HG02938 (cell line): ENCODE results near the gene ZNF597.

Source experiments
- ATAC-seq: cut with Tn5 transposase; IDR thresholded peaks from one replicate; pipeline ENCODE4 v1.9.1; 2021; ENCODE audit warnings: mild to moderate bottlenecking, moderate library complexity; ENCODE audit not compliant: unreplicated experiment

ZNF597 gene

GRCh38 chr16:3443108-3444031, at the start of gene ZNF597, which contains the start of gene NAA60:
Gene ZNF597, minus strand, starts transcription at chr16:3443504. Its CDS starts 351 bp downstream, at chr16:3443153.
Gene NAA60, plus strand, starts transcription at chr16:3443680. Its CDS starts 32,548 bp downstream, at chr16:3476228.
- ATAC-seq, result peak; percentile 88

GRCh38 chr16:3492356-3492755, 49.1 kb upstream of the ZNF597 start:
- no peak for ATAC-seq

- no peak for ATAC-seq
Measured at GRCh38 chr16:3490911-3491629, 47.8 kb upstream of the ZNF597 start.

- no peak for ATAC-seq
Measured at GRCh38 chr16:3488801-3489200, 45.5 kb upstream of the ZNF597 start.

DNA sequence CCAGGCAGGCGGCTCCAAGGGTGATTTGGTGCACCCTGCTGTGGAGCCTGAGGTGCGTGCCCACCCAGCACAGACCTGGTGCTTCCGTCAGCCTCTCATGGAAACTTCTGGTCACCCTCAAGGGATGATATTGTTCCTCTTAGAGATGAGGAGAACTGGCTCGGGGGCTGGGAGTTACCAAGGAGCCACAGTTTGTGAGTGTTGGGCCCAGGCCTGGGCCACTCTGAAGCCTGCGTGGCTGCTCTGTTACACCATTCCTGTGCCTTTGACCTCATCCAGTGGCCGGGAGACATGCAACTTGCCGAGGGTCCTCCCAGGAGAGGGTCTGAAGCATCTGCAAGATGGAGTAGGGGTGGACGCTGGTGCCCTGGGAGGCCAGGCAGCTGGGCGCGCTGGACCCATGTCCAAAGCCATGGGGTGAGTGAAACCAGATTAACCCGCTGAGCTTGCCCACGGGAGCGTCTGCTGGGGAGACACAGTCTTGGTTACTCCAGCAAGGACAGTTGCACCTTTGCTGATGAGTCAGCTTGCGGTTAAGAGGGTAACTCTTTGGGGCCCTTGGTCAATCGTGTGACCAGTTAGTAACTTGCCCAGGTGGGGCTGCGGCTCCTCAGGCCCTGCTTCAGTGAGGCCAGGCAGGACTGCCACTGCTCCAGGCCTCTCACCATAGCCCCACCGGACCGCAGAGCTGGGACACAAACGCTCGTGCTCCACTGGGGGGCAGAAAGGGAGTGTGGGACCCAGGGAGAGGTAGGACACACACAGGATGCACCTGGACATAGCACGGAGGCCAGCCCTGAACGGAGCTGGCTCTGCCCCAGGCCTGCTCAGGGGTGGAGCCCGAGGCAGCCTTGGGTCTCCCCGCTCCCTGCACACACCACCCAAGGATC, 44.5 kb upstream of the ZNF597 start:
- ATAC-seq, result no peak

GRCh38 chr16:3486506-3487215, 43.4 kb upstream of the ZNF597 start:
- ATAC-seq, result no peak

DNA sequence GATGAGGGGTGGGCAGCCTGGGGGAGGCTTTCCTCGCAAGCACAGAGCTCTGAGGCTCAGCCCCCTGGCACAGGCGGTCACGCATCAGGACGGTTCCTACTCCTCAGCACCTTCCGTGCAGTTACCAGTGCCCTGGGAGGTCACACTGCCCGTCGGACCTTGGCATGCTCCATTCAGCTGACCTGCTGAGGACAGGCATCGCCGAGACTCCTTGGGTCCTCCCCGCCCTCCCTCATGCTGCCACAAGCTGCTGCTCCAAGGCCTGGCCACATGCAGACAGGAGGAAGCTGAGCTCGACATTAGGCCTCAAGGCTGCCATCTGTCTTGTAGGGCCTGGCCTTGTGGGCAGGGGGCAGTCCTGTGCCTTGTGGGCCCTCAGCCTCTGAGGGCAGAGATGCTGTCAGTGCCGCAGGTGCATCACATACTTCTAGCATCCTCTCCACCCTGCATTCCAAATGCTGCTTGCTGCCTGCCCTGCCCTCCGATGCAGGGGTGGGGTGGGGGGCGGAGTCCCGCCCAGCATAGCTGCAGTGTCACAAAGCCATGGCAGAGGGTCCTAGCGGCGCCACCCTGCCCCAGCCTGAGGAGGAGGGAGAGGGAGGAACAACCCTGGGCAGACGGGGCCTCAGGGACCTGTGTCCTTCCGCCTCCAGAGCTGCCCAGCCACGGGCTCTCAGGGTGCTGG, 42.7 kb upstream of the ZNF597 start:
- no peak for ATAC-seq

GRCh38 chr16:3485097-3485745, 41.9 kb upstream of the ZNF597 start:
- no peak for ATAC-seq

- ATAC-seq, result no peak
Measured at GRCh38 chr16:3484318-3485096, 41.2 kb upstream of the ZNF597 start.

GRCh38 chr16:3482659-3483241, 39.4 kb upstream of the ZNF597 start:
- ATAC-seq, result no peak

DNA sequence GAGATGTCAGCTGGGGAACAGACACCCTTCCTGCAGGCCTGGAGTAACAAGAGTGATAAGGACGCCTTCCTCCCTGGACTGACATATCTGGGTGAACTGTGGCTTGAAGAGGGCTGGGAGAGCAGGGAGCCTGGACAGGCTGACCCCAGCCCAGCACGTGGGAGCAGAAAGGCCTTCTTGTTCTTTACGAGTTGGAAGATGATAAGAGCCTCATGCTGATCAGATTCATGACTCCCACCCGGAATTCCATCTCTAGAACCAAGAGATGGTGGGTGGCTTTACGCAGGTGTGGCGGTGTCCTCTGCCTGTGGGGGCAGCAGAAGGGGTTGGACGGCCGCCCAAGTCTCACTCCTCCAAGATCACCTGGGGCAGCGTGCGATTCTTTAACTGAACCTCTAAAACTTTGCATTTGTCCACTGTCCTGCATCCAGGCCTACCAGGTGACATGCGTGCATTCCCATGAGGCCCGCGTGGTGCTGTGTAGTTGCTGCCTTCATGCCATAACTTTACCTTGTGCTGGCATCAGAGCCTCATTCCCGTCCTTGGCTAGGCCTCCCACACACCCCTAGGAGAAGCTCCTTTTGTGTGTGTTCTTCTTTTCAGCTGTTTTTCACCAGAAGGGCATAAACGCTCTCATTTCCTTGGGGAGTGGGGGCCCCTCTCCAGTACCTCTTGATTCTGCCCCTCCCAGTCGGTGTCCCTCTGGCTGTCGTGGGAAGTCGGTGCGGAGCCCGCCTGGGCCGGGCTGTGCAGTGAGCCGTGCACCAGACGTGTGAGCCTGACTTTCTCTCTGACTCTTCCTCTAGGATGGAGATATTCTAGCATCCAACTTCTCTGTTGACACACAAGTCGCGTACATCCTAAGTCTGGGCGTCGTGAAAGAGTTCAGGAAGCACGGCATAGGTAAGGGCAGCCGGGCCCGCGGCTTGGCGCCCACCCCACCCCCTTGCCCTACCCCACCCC, 38.7 kb upstream of the ZNF597 start:
- ATAC-seq, result no peak

DNA sequence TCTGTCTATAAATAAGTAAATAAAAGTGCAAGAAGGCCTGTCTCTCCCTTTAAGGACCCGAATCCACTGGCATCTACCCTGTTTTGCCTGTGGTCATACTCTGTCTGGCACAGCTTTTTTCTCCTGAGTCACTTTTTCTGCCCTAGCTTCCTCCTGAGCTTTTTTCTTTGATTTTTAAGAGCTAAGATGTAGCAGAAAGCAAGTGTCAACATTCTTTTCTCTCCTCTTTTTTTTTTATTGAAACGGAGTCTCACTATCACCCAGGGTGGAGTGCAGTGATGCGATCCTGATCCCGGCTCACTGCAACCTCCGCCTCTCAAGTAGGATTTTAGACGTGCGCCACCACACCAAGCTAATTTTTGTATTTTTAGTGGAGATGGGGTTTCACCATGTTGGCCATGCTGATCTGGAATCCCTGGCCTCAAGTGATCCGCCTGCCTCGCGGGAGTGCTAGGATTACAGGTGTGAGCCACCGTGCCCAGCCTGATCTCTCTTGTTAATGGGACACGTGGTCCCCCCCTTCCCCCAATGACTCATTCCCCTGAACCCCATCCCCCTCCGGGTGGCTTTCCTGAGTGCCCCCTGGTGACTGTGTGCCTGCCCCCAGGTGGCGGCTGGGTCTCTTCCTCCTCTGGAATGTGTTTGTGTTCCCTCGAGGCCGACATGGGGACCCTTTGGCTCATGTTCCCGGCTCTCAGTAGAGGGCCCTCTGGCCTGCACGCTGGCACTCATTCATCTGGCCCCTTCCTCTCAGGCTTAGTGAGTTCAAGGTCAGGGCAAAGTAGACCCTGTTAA, 37.8 kb upstream of the ZNF597 start:
- ATAC-seq, result no peak

DNA sequence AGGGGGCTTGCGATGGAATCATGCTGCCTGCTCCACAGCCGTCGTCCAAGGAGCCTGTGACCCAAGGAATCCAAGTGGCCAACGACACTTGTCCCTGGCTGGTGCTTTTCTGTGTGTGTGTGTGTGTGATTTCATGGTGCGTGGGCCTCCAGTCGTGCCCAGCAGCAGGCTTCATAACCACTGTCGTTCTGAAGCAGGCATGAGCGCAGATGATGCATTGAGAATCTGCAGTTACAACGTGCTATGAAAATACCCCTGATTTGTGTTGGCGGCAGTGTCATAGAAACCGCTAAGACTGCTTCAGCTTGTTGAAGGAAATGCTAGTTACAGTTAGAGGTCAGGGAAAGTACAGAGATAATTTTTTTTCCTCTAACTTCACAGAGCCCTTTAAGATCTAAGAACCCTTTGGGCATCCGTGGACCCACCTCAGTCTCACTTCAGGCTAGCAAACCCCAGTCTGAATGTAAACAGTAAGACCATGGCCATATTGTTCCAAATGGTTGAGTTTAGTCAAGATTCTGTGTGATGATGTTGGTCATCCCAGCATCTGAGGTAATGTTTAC, 36.4 kb upstream of the ZNF597 start:
- ATAC-seq, result no peak

DNA sequence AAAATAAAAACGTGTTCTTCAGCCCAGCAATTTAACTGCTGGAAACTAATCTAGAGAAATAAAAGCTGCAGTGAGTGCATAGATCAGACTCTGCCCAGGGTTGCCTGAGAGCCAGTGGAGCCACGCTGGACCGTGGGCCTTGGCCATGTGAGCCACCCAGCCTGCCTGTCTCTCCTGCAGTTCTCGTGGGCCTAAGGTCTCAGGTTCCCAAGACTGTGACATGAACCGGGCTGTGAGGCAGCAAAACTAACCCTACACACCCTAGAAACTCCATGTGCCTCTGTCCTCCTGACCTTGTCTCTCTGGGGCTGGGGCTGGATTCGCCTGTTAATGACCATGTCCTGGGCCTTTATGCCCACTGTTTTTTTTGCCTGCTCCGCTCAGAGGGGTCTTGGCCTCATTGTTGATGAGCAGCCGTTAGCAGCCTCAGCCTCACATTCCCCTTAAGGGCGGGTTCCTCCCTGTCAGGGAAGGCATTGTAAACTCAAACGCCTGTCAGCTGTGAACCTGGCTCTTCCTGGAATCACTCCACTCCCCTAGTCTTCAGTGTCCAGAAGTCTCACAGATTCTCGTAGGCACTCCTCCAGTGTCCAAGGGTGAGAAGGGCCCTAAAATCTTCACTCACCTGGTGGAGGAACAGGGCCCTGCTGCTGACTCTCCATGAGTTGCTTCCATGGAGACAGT, 35.1 kb upstream of the ZNF597 start:
- no peak for ATAC-seq

DNA sequence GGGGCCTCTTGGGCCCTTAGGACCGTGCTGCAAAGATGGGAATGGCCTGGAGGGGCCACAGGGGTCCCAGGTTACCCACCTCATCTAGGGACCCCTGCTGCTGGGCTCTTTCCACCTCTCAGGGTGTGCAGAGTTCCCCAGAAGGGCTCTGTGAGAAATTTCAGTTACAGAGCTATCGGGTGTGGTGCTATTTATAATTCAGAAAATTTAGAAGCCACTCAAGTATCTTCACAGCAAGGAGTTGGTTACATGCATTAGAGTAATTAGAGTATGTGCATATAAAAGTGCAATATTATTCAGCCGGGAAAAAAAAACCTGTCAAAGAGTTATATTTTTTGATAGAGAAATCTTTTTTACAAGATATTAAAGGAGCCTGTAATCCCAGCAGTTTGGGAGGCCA, 33.1 kb upstream of the ZNF597 start:
- ATAC-seq, result no peak
